Right lobe of liver (tissue), 4 donors: ENCODE results near the gene MOBP.

Experiments
- CTCF ChIP-seq, 4 donors: fragments of 200-600 bp in 3 of 4; fragments of 450-650 bp in 1 of 4; IDR thresholded peaks; one replicate each; pipeline versions ENCODE4 v1.5.1 to v1.8.0; 2016 to 2022; ENCODE audit warnings: antibody characterized with exemption in 4 of 4, mild to moderate bottlenecking in 2 of 4
- POLR2A ChIP-seq: fragments of 450-650 bp; IDR thresholded peaks from one replicate; pipeline ENCODE4 v1.6.1; 2017; ENCODE audit warnings: antibody characterized with exemption, mild to moderate bottlenecking
- donor health status: DM: no; HTN: no; CAD: no.
- donor health status: DM: no; HTN: no; CAD: no.
- donor health status: DM: no; HTN: yes; CAD: no.

DNA sequence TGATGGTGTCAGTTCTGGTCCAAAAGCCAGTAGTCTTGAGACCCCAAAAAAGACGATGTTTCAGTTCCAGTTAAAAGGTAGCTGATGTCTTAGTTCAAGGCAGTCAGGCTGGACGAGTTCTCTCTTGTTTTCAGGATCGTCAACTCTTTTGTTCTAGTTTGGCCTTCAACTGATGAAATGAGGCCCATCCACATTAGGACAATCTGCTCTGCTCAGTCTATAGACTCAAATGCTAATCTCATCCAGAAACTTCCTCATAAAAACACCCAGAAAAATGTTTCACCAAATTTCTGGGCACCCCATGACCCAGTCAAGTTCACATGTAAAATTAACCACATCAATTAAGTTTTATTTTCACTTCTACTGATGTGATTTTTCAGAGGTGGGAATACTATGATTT is 74.0 kb downstream of the MOBP start:
- TF ChIP-seq CTCF (IDR thresholded peaks at IDR 0.05) (no peak), POLR2A (no peak)
